ENCODE data around the gene HPCAL1.

DNA sequence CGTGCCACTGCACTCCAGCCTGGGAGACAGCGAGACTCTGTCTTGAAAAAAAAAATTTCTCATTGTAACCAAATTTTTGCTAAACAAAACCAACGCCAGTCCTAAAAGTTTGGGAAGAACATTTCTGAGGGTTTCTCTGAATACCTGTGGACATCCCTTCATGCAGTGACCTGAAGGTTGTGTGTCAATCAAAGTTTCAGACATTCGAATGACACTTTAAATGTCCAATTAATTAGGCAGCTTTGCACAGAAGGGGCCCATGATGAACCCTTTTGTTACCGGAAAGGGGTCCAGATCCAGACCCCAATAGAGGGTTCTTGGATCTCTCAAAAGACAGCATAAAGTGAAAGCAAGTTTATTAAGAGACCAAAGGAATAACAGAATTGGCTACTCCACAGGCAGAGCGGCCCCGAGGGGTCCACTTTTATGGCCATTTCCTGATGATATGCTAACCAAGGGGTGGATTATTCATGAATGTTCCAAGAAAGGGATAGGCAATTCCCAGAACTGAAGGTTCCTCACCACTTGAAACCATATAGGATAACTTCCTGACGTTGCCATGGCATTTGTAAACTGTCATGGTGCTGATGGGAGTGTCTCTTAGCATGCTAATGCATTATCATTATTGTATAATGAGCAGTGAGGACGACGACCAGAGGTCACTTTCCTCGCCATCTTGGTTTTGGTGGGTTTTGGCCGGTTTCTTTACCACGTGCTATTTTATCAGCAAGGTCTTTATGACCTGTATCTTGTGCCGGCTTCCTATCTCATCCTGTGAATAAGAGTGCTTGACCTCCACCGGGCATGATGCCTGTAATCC, 27.5 kb upstream of the HPCAL1 start:
- TF ChIP-seq, protein P1, sequence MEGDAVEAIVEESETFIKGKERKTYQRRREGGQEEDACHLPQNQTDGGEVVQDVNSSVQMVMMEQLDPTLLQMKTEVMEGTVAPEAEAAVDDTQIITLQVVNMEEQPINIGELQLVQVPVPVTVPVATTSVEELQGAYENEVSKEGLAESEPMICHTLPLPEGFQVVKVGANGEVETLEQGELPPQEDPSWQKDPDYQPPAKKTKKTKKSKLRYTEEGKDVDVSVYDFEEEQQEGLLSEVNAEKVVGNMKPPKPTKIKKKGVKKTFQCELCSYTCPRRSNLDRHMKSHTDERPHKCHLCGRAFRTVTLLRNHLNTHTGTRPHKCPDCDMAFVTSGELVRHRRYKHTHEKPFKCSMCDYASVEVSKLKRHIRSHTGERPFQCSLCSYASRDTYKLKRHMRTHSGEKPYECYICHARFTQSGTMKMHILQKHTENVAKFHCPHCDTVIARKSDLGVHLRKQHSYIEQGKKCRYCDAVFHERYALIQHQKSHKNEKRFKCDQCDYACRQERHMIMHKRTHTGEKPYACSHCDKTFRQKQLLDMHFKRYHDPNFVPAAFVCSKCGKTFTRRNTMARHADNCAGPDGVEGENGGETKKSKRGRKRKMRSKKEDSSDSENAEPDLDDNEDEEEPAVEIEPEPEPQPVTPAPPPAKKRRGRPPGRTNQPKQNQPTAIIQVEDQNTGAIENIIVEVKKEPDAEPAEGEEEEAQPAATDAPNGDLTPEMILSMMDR (IDR thresholded peaks at IDR 0.05) = no peak
- no peak for TF ChIP-seq POLR2A (IDR thresholded peaks at IDR 0.05)

All from right lobe of liver (tissue), 4 donors.